Measurements from ENCODE around the gene IL4I1.

IL4I1 gene

GRCh38 chr19:49869484-49870308 lies 27.0 kb downstream of the IL4I1 start:
- no peak for TF ChIP-seq CTCF (IDR thresholded peaks at IDR 0.05; ENCODE audit: control extremely low read depth, extremely low read depth, low read depth, missing control alignments)
- ChIA-PET CTCF (interaction anchor here (0.9 to 1.3 kb wide), 2 partner anchors 189 to 193 kb away, joined by 3 to 4 read pairs; partner anchors contain the start of gene PRMT1), POLR2A (interaction anchor here (0.6 to 1.3 kb wide), 8 partner anchors 11 to 485 kb away, joined by 3 to 11 read pairs (median 4); partner anchors contain the start of genes ATF5 and PTOV1)
- DNase-seq (ENCODE audit: extremely low spot score): peak; percentile 89

GRCh38 chr19:49869009-49869483 lies 27.6 kb downstream of the IL4I1 start:
- no peak for DNase-seq (ENCODE audit: extremely low spot score)
- TF ChIP-seq CTCF (IDR thresholded peaks at IDR 0.05; ENCODE audit: control extremely low read depth, extremely low read depth, low read depth, missing control alignments): no peak
- ChIA-PET CTCF (interaction anchor here (0.9 to 1.3 kb wide), 2 partner anchors 188 to 192 kb away, joined by 3 to 4 read pairs; partner anchors contain the start of gene PRMT1), POLR2A (interaction anchor here (0.6 to 1.3 kb wide), 8 partner anchors 10 to 484 kb away, joined by 3 to 11 read pairs (median 4); partner anchors contain the start of genes ATF5 and PTOV1)

GRCh38 chr19:49866933-49867782 lies 29.5 kb downstream of the IL4I1 start, which contains the start of gene PNKP:
PNKP (minus strand) TSS chr19:49867576; CDS start chr19:49867204, 372 bp downstream.
- CTCF ChIA-PET: interaction anchor here (1.0 kb wide), 1 partner anchor 9 kb away, joined by 4 read pairs; no protein-coding TSS in a partner anchor
- POLR2A ChIA-PET: interaction anchor here (1.0 kb wide), 1 partner anchor 63 kb away, joined by 3 read pairs; no protein-coding TSS in a partner anchor
- TF ChIP-seq CTCF (IDR thresholded peaks at IDR 0.05; ENCODE audit: control extremely low read depth, extremely low read depth, low read depth, missing control alignments): no peak
- peak; percentile 95 for DNase-seq (ENCODE audit: extremely low spot score)

GRCh38 chr19:49864890-49865289 lies 31.8 kb downstream of the IL4I1 start:
- ChIA-PET CTCF (no interaction called here), POLR2A (no interaction called here)
- no peak for TF ChIP-seq CTCF (IDR thresholded peaks at IDR 0.05; ENCODE audit: control extremely low read depth, extremely low read depth, low read depth, missing control alignments)
- DNase-seq (ENCODE audit: extremely low spot score): no peak

GRCh38 chr19:49863935-49864320 lies 32.8 kb downstream of the IL4I1 start:
- no peak for TF ChIP-seq CTCF (IDR thresholded peaks at IDR 0.05; ENCODE audit: control extremely low read depth, extremely low read depth, low read depth, missing control alignments)
- DNase-seq (ENCODE audit: extremely low spot score): no peak
- ChIA-PET CTCF (interaction anchor here (1.1 kb wide), 1 partner anchor 13 kb away, joined by 3 read pairs; no protein-coding TSS in a partner anchor), POLR2A (no interaction called here)
